SK-N-MC (cell line): Measurements from ENCODE around the gene ZCCHC7.
"Not testable (repeated sequence)": the region's sequence is repeated elsewhere in the genome, so short reads cannot be mapped to it uniquely, and the experiment has no call there.

Experiments used
- DNase-seq: peaks from one replicate; pipeline ENCODE4 v3.0.0-alpha.2; 2011; ENCODE audit warnings: low read depth, low spot score
- H3K27ac ChIP-seq: fragments of 200-600 bp; sonication (generic); 2 replicates; pipeline ENCODE4 v1.5.1; 2016; ENCODE audit warnings: mixed run types
- H3K36me3 ChIP-seq: fragments of 200-600 bp; sonication (generic); 2 replicates; pipeline ENCODE4 v1.6.1; 2017; ENCODE audit warnings: antibody characterized with exemption, low read length, mixed read lengths; ENCODE audit not compliant: insufficient read depth
- H3K4me3 ChIP-seq: fragments of 200-600 bp; sonication (generic); 2 replicates; pipeline ENCODE4 v1.5.1; 2016
- H3K9ac ChIP-seq: fragments of 200-600 bp; sonication (generic); 2 replicates; pipeline ENCODE4 v1.8.0; 2017; ENCODE audit warnings: mixed run types, mixed read lengths; ENCODE audit not compliant: insufficient read length
- H3K9me3 ChIP-seq: fragments of 200-600 bp; sonication (generic); 2 replicates; pipeline ENCODE4 v1.6.1; 2017; ENCODE audit warnings: low read depth, mild to moderate bottlenecking, antibody characterized with exemption, low read length, moderate library complexity, mixed read lengths
- EZH2 ChIP-seq: fragments of 200-600 bp; sonication (generic); IDR thresholded peaks from one replicate; pipeline ENCODE4 v1.6.1; 2017; ENCODE audit warnings: antibody characterized with exemption
- FOXP2 ChIP-seq: optimal IDR thresholded peaks from 2 replicates; pipeline ENCODE3; 2011; ENCODE audit warnings: mild to moderate bottlenecking, moderate library complexity; ENCODE audit not compliant: insufficient read depth; ENCODE audit errors: extremely low read length, control extremely low read depth
- POLR2AphosphoS5 ChIP-seq: IDR thresholded peaks from 2 replicates; pipeline ENCODE4 v1.6.1; 2012; ENCODE audit warnings: mild to moderate bottlenecking, low read depth, low read length, borderline replicate concordance

Gene ZCCHC7

DNA sequence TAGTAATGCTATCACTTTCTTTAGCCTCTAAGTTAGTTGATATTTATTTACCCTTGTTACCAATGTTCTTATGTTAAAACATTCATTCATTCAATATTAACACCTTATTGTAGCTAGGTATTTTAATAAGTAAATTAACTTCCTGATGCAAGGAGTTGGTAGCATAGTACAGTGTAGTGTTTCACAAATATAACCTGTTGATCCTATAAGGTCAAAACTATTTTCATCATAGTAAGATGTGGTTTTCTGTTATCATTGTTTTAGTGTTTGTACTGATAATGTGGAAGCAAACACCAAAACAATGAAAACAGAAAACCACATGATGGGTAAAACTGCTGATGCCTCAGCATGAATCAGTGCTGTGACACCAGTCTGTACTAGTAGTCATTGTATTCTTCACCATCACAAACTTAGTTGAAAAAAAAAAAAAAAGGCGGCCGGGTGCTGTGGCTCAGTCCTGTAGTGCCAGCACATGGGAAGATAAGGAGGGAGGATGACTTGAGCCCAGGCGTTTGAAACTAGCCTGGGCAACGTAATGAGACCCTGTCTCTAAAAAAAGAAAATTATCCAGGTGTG lies 36.5 kb downstream of the ZCCHC7 start:
- Histone ChIP-seq H3K36me3 (peaks cover 43% of the 10 kb centered on the region), H3K9ac (no peak overlapping the region), H3K9me3 (no peaks in the 10 kb centered on the region), H3K4me3 (no peak overlapping the region), H3K27ac (no peak overlapping the region)
- no peak for DNase-seq
- TF ChIP-seq POLR2AphosphoS5 (no peak), EZH2 (no peak), FOXP2 (no peak)

DNA sequence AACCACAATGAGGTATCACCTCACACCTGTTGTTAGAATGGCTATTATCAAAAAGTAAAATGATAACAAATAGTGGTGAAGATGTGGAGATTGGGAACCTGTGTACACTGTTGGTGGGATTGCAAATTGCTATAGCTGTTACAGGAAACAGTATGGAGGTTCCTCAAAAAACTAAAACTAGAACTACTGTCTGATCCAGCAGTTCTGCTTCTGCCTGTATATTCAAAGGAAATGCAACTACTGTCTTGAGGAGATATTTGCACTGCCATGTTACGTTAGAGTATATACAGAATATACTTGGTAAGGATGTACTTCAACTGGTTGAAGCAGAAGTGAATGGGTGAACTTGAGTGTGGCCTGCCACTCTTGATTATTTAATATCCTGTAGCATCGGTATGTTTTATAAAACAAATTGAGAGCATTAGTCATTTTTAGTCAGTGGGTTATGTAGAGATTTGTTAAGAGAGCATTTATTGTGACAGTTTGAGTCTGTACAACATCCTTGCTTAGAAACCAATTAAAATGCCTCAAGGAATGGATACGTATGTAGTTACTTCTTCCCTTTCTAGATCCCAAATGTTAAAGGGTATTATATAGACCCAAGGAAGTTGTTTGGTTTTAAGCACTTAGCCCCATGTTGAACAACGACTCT lies 37.5 kb downstream of the ZCCHC7 start:
- Histone ChIP-seq H3K36me3 (peaks cover 39% of the 10 kb centered on the region), H3K9ac (no peak overlapping the region), H3K9me3 (no peaks in the 10 kb centered on the region), H3K4me3 (no peak overlapping the region), H3K27ac (no peak overlapping the region)
- TF ChIP-seq POLR2AphosphoS5 (no peak), FOXP2 (no peak), EZH2 (no peak)
- DNase-seq: no peak

DNA sequence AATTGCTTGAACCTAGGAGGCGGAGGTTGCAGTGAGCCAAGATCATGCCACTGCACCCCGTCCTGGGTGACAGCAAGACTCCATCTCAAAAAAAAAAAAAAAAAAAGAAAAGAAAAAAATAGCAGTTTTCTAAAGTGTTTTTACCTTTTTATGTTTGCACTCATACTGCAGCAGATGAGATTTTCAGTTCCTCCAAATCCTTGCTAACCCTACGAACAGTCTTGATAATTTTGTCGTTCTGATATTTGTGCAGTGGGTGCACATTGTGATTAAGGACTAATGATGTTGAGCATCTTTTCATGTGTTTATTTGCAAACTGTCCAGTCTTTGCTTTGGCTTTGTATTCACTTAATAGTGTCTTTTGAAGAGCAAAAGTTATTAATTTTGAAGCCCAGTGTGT lies 42.9 kb downstream of the ZCCHC7 start:
- no peak for TF ChIP-seq EZH2
- TF ChIP-seq FOXP2: no peak
- no peak for DNase-seq

DNA sequence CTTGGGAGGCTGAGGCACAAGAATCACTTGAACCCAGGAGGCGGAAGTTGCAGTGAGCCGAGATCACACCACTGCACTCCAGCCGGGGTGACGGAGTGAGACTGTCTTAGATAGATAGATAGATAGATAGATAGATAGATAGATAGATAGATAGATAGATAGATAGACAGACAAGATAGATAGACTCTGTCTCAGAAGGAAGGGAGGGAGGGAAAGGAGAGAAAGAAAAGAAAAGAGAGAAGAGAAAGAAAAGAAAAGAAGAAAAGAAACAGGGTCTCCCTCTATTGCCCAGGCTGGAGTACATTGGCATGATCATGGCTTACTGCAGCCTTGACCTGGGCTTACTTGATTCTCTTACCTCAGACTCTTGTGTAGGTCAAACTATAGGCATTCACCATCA lies 44.0 kb downstream of the ZCCHC7 start:
- not testable (repeated sequence) for H3K9me3 ChIP-seq, H3K4me3 ChIP-seq, DNase-seq, H3K9ac ChIP-seq, H3K27ac ChIP-seq
- H3K36me3 ChIP-seq: peaks cover 27% of the 10 kb centered on the region

More for the DNA sequence above, 42.9 kb downstream of the ZCCHC7 start:
- no peak overlapping the region for H3K27ac ChIP-seq
- no peaks in the 10 kb centered on the region for H3K9me3 ChIP-seq
- H3K36me3 ChIP-seq: peaks cover 31% of the 10 kb centered on the region
- no peak overlapping the region for H3K4me3 ChIP-seq
- H3K9ac ChIP-seq: no peak overlapping the region

DNA sequence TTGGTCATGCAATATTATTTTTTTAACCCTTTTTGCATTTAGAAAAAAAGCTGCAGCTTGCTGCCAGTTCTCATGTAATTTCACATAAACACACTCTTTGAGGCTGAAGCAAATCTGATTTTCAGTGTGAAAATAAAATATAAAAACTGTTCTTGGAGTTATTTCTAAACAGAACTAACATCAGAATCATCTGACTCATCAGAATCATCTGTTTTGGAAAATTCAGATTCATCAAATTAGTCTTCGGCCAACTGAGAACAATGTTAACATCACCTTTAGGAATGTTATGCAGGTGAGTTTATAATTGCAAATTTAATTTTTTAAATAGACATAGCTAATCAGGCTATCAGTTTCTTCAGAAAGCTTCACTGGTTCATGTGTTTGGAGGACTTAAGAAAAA lies 45.3 kb downstream of the ZCCHC7 start:
- Histone ChIP-seq H3K27ac (no peak overlapping the region), H3K9ac (no peak overlapping the region), H3K36me3 (peaks cover 16% of the 10 kb centered on the region), H3K9me3 (no peaks in the 10 kb centered on the region), H3K4me3 (no peak overlapping the region)
- TF ChIP-seq EZH2 (no peak), FOXP2 (no peak), POLR2AphosphoS5 (no peak)
- DNase-seq: no peak

DNA sequence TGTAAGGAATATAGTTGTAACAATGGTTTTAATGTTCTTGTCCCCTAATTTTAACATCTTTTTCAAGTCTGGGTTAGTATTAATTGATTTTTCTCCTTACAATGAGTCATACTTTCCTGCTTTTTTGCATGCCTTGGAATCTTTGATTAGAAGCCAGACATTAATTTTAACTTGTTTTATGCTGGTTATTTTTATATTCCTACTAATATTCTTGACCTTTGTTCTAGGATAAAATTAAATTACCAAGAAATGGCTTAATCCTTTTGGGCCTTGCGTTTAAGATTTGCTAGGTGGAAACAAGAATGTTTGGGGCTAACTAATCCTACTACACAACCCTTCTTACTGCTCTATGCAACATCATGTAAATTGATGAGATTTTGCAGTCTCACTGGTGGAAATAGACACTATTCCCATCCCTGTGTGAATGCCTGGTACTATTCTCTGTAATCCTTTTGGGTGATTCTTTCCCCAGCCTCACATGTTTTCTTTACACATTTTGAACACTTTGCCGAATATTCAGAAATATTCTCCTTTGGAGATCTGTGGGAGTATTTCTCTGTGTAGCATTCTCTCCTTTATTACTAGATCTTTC lies 47.2 kb downstream of the ZCCHC7 start:
- Histone ChIP-seq H3K4me3 (no peak overlapping the region), H3K9ac (no peak overlapping the region), H3K27ac (no peak overlapping the region), H3K36me3 (peaks cover 12% of the 10 kb centered on the region), H3K9me3 (no peaks in the 10 kb centered on the region)
- no peak for DNase-seq
- no peak for TF ChIP-seq POLR2AphosphoS5
- no peak for TF ChIP-seq EZH2
- TF ChIP-seq FOXP2: no peak

DNA sequence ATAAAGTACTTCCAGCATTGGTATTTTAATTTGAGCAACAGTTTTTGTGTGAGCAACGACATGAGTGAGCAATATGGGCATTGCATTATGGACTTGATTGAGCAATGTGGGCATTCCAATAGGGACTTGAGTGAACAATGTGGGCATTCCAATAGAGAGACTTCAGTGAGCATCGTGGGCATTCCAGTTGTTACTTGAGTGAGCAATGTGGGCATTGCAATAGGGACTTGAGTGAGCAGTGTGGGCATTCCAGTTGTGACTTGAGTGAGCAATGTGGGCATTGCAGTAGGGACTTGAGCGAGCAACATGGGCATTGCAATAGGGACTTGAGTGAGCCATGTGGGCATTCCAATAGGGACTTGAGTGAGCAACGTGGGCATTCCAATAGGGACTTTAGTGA lies 52.2 kb downstream of the ZCCHC7 start:
- peaks cover 7% of the 10 kb centered on the region for H3K36me3 ChIP-seq
- H3K9me3 ChIP-seq: no peaks in the 10 kb centered on the region
- TF ChIP-seq FOXP2 (no peak), EZH2 (no peak), POLR2AphosphoS5 (no peak)
- DNase-seq: no peak
- no peak overlapping the region for H3K27ac ChIP-seq
- H3K9ac ChIP-seq: no peak overlapping the region
- H3K4me3 ChIP-seq: no peak overlapping the region

DNA sequence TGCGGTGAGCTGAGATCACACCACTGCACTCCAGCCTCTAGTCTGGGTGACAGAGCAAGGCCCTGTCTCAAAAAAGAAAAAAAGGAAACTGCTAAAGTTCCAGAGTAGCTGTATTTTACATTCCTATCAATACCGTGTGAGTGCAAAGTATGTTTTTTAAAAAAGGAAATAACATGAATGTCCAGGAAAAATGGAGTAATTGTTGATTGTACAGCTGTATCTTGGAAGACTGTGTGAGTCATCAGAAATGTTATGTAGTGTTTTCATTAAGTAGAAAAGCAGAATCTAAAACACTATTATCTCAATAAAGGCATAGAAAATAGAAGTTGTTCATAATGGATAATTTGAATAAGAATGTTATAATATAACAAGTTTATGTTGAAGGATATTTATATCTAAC lies 53.9 kb downstream of the ZCCHC7 start:
- no peak overlapping the region for H3K27ac ChIP-seq
- H3K4me3 ChIP-seq: no peak overlapping the region
- no peak overlapping the region for H3K9ac ChIP-seq
- H3K9me3 ChIP-seq: no peaks in the 10 kb centered on the region
- DNase-seq: no peak
- TF ChIP-seq EZH2 (no peak), FOXP2 (no peak), POLR2AphosphoS5 (no peak)
- no peaks in the 10 kb centered on the region; the same call in 1 of the 2 replicates for H3K36me3 ChIP-seq

DNA sequence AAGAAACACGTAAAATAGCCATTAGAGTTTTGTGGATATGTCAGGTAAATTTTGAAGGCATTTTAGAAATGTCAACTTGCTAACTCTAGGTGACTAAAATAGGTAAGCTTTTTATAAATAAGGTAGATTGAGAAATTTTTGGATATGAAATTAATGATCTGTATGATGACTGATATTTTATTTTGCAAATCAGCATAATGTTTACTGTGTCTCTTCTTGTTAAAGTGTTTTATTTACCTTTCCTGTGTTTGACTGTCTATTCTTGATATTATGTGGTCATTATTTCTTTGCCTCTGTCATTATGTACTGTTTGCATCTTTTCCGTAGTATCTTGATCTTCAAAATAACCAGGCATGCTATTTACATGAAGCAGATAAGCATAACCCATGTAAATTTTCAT lies 58.4 kb downstream of the ZCCHC7 start:
- Histone ChIP-seq H3K9ac (no peak overlapping the region), H3K9me3 (no peaks in the 10 kb centered on the region; the same call in 1 of the 2 replicates), H3K27ac (no peak overlapping the region), H3K36me3 (peaks cover 6% of the 10 kb centered on the region), H3K4me3 (no peak overlapping the region)
- no peak for DNase-seq
- TF ChIP-seq EZH2: no peak
- no peak for TF ChIP-seq FOXP2
- no peak for TF ChIP-seq POLR2AphosphoS5
